HG02678 (cell line): ENCODE measurements around the gene RFWD3.

ENCODE experiments used
- ATAC-seq: cut with Tn5 transposase; IDR thresholded peaks from one replicate; pipeline ENCODE4 v1.9.1; 2021; ENCODE audit warnings: mild to moderate bottlenecking, moderate library complexity; ENCODE audit not compliant: unreplicated experiment

Gene RFWD3

GRCh38 chr16:74583926-74584666 is 82.6 kb downstream of the RFWD3 start:
- ATAC-seq = no peak

GRCh38 chr16:74582970-74583369 is 83.7 kb downstream of the RFWD3 start:
- ATAC-seq = no peak

- peak; percentile 55 for ATAC-seq
Measured at GRCh38 chr16:74580833-74581232, 85.8 kb downstream of the RFWD3 start.

GRCh38 chr16:74578838-74579237 is 87.8 kb downstream of the RFWD3 start:
- no peak for ATAC-seq

- no peak for ATAC-seq
Measured at GRCh38 chr16:74578433-74578832, 88.2 kb downstream of the RFWD3 start.

- ATAC-seq = no peak
Measured at GRCh38 chr16:74577882-74578366, 88.8 kb downstream of the RFWD3 start.

- no peak for ATAC-seq
Measured at GRCh38 chr16:74575807-74576643, 90.7 kb downstream of the RFWD3 start.

- no peak for ATAC-seq
Measured at GRCh38 chr16:74575175-74575806, 91.4 kb downstream of the RFWD3 start.

GRCh38 chr16:74574146-74574545 is 92.5 kb downstream of the RFWD3 start:
- ATAC-seq = no peak

- no peak for ATAC-seq
Measured at GRCh38 chr16:74573622-74574021, 93.1 kb downstream of the RFWD3 start.
